Measurements from ENCODE around the gene MBNL1. TPM values are rescaled to one million over a fixed set of nuclear protein-coding genes. Genes with fewer than 3 reads are reported as not detected.

Gene MBNL1
- total and polyA plus RNA-seq, 4 donors = 25.8 to 121 (median 71.9) TPM

DNA sequence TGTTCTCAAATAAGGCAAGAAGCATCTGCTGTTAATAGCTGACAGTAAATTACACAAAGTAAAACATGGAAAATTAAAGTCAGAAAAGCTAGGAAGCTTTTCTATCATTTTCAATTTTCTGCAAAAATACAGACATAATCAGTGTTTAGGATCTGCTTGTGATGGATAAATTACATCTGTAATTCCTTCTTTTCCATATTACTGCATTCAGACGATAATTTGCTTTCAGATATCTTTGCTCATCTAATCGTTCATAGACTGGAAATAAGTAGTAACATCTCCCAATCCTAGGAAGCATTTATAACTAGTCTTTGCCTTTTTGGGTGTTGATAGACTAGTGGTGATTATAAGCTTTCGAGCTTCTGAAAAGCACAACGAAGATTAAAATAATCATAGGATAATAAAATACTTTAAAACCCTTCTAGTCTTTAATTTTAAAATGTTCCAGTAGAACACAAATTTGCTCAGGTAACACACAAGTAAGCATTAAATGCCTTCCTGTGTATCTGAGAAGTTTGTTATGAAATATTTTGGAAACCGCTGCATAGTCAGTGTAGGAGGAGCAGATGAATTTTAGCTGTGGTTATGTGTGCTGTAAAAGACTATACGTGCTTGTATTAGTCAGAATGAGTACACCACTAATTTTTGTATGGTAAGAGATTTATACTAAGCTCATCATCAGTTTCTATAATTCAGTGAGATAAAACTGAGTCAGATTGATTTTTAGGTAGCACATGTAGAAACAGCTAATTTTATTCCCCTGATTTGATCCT is 41.0 kb downstream of the MBNL1 start:
- DNase-seq (ENCODE audit: low read depth in 4 of 6, low spot score in 6 of 6) = no peak
- WGBS (ENCODE audit: insufficient coverage) = no CpG with 5 or more reads among the region's 6 CpGs
- no peaks in the 10 kb centered on the region for H3K36me3 ChIP-seq (ENCODE audit: control insufficient read depth, insufficient read depth, low read length)
- no peak overlapping the region for H3K4me3 ChIP-seq (ENCODE audit: low read depth, low read length)
- no peak overlapping the region for H3K27ac ChIP-seq (ENCODE audit: low read depth, low read length)
- H3K27me3 ChIP-seq (ENCODE audit: control insufficient read depth, insufficient read depth, low read length) = no peaks in the 10 kb centered on the region
- H3K9me3 ChIP-seq (ENCODE audit: control insufficient read depth, insufficient read depth, low read length) = no peaks in the 10 kb centered on the region
- no peaks in the 10 kb centered on the region for H3K4me1 ChIP-seq (ENCODE audit: control insufficient read depth, insufficient read depth, low read length)

DNA sequence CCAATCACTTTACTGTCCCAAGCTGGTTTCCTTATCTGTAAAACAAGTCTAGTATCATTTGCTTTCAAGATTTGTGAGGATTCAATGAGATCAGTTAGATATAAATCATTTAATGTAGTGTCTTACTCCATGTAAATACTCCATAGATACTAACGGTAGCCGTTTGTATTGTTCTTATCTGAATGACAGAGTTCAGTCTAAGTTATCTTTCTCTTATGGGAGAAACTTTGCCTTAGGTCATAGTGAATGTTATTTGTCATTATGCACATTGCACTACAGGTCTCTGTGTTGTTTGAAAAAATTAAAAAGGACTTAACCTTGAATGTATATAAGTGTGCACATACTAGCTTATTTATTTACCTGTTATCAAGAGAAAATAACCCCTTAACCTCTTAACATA is 44.7 kb downstream of the MBNL1 start:
- Histone ChIP-seq H3K27ac (ENCODE audit: low read depth, low read length) (no peak overlapping the region), H3K27me3 (ENCODE audit: control insufficient read depth, insufficient read depth, low read length) (no peaks in the 10 kb centered on the region), H3K4me3 (ENCODE audit: low read depth, low read length) (no peak overlapping the region), H3K4me1 (ENCODE audit: control insufficient read depth, insufficient read depth, low read length) (no peaks in the 10 kb centered on the region), H3K9me3 (ENCODE audit: control insufficient read depth, insufficient read depth, low read length) (no peaks in the 10 kb centered on the region), H3K36me3 (ENCODE audit: control insufficient read depth, insufficient read depth, low read length) (no peaks in the 10 kb centered on the region)
- WGBS (ENCODE audit: insufficient coverage) = no CpG with 5 or more reads among the region's 2 CpGs
- no peak for DNase-seq (ENCODE audit: low read depth in 4 of 6, low spot score in 6 of 6)

DNA sequence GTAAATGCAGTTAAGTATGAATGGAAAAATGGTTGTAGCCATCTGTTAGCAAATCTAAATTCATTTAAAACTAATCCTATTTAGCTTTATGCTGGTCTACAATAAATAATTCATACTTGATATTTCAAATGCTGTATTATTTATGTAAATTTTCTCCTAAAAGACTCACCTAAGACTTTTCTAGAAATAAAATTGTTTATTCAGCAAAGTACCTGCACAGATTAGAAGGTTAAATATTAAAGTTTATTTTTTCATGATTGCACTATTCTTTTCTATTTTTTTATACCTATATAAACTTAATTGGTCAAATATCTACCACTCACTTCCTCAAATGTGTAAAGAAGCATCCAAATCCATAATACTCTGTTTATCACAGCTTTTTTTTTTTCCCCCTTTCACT is 45.2 kb downstream of the MBNL1 start:
- no peak for DNase-seq (ENCODE audit: low read depth in 4 of 6, low spot score in 6 of 6)
- Histone ChIP-seq H3K27me3 (ENCODE audit: control insufficient read depth, insufficient read depth, low read length) (no peaks in the 10 kb centered on the region), H3K4me3 (ENCODE audit: low read depth, low read length) (no peak overlapping the region), H3K4me1 (ENCODE audit: control insufficient read depth, insufficient read depth, low read length) (no peaks in the 10 kb centered on the region), H3K27ac (ENCODE audit: low read depth, low read length) (no peak overlapping the region), H3K36me3 (ENCODE audit: control insufficient read depth, insufficient read depth, low read length) (no peaks in the 10 kb centered on the region), H3K9me3 (ENCODE audit: control insufficient read depth, insufficient read depth, low read length) (no peaks in the 10 kb centered on the region)

DNA sequence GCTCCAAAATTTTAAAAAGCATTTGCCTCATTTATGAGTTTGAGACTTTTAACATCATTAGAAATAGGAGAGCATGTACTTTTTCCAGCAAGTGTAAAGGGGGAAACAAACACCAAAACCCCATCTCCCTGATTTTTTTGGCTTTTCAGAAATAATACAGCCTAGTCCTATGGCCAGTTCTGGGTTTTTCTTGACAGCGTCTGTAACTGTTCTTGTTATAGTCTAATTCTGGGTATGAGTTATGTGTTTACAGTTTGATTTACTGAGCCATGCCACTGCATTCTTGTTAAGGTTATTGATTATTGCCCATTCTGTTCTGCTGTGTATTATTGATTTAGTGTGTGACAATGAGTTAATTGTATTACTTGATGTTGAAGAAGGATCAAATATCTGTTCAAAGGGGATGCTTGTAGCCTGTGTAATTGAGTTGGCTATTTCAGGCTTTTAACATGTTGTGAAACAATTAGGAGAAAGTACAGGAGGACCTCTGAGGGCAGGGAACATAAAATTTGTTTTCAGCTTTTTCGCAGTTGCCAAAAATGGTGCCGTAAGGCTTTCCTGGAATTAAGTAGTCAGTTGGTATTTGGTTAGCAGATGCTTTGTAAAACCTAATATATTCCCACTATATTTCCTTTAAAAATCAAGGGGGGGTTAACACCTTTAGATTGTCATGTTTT is 46.1 kb downstream of the MBNL1 start:
- Histone ChIP-seq H3K27ac (ENCODE audit: low read depth, low read length) (no peak overlapping the region), H3K4me3 (ENCODE audit: low read depth, low read length) (no peak overlapping the region), H3K27me3 (ENCODE audit: control insufficient read depth, insufficient read depth, low read length) (no peaks in the 10 kb centered on the region), H3K36me3 (ENCODE audit: control insufficient read depth, insufficient read depth, low read length) (no peaks in the 10 kb centered on the region), H3K9me3 (ENCODE audit: control insufficient read depth, insufficient read depth, low read length) (no peaks in the 10 kb centered on the region), H3K4me1 (ENCODE audit: control insufficient read depth, insufficient read depth, low read length) (no peaks in the 10 kb centered on the region)
- WGBS (ENCODE audit: insufficient coverage) = no CpG with 5 or more reads among the region's 3 CpGs
- peak in 1 of 6 donors; percentile 29 for DNase-seq (ENCODE audit: low read depth in 4 of 6, low spot score in 6 of 6)

DNA sequence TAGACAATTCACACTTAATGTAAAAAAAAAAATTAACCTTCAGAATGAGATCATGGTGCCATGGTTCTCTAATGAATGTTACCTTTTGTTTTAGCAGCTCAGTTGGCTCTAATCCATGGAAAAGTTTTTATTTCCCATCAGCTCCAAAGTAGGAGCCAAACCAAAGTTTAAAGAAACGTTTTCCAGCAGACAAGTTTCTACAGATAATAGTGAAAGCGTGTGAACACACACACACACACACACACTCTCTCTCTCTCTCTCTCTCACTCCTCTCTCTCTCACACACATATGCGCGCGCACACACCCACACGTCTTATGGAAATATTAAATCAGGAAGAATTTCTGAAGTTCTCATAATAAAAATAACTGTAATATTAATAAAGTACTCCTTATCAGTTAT is 46.9 kb downstream of the MBNL1 start:
- peak in 1 of 6 donors; percentile 64 for DNase-seq (ENCODE audit: low read depth in 4 of 6, low spot score in 6 of 6)
- H3K36me3 ChIP-seq (ENCODE audit: control insufficient read depth, insufficient read depth, low read length) = no peaks in the 10 kb centered on the region
- no peak overlapping the region for H3K27ac ChIP-seq (ENCODE audit: low read depth, low read length)
- WGBS (ENCODE audit: insufficient coverage) = no CpG with 5 or more reads among the region's 6 CpGs
- H3K27me3 ChIP-seq (ENCODE audit: control insufficient read depth, insufficient read depth, low read length) = no peaks in the 10 kb centered on the region
- H3K9me3 ChIP-seq (ENCODE audit: control insufficient read depth, insufficient read depth, low read length) = no peaks in the 10 kb centered on the region
- H3K4me3 ChIP-seq (ENCODE audit: low read depth, low read length) = no peak overlapping the region
- H3K4me1 ChIP-seq (ENCODE audit: control insufficient read depth, insufficient read depth, low read length) = no peaks in the 10 kb centered on the region

DNA sequence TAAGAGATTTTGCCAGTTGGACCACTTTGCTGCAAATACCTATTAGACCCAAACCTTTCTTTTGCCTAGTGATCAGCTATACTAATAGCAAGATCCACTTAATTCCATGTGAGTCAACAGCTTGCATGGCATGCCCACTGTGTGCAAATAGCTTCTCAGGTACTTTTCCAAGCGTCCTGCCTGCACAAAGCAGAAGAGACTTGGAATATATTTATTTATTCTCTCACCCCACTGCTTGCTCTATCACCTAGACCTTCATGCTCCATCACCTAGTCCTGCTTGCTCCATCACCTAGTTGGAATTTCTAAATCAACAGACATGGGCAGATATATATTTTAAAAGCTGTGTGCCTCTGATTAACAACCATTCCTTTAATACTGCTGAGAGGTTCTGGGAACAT is 47.6 kb downstream of the MBNL1 start:
- Histone ChIP-seq H3K36me3 (ENCODE audit: control insufficient read depth, insufficient read depth, low read length) (no peaks in the 10 kb centered on the region), H3K27ac (ENCODE audit: low read depth, low read length) (no peak overlapping the region), H3K27me3 (ENCODE audit: control insufficient read depth, insufficient read depth, low read length) (no peaks in the 10 kb centered on the region), H3K4me1 (ENCODE audit: control insufficient read depth, insufficient read depth, low read length) (no peaks in the 10 kb centered on the region), H3K9me3 (ENCODE audit: control insufficient read depth, insufficient read depth, low read length) (no peaks in the 10 kb centered on the region), H3K4me3 (ENCODE audit: low read depth, low read length) (no peak overlapping the region)
- DNase-seq (ENCODE audit: low read depth in 4 of 6, low spot score in 6 of 6) = no peak
- WGBS (ENCODE audit: insufficient coverage) = no CpG with 5 or more reads among the region's 1 CpG

DNA sequence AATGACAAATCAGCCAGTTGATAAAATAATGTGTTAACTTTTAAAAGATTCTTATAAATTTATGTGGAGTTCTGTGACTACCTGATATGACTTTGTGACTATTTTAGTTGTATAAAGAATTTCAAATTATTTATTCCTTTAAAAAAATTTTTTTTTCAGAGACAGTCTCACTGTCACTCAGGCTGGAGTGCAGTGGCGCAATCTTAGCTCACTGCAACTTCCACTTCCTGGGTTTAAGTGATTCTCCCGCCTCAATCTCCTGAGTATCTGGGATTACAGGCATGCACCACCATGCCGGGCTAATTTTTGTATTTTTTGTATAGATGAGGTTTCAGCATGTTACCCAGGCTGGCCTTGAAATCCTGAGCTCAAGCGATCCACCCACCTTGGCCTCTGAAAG is 48.5 kb downstream of the MBNL1 start:
- H3K36me3 ChIP-seq (ENCODE audit: control insufficient read depth, insufficient read depth, low read length) = no peaks in the 10 kb centered on the region
- no peaks in the 10 kb centered on the region for H3K27me3 ChIP-seq (ENCODE audit: control insufficient read depth, insufficient read depth, low read length)
- H3K27ac ChIP-seq (ENCODE audit: low read depth, low read length) = no peak overlapping the region
- 100% methylated on average over 1 of the region's 4 CpGs for WGBS (ENCODE audit: insufficient coverage)
- H3K4me3 ChIP-seq (ENCODE audit: low read depth, low read length) = no peak overlapping the region
- H3K4me1 ChIP-seq (ENCODE audit: control insufficient read depth, insufficient read depth, low read length) = no peaks in the 10 kb centered on the region
- H3K9me3 ChIP-seq (ENCODE audit: control insufficient read depth, insufficient read depth, low read length) = no peaks in the 10 kb centered on the region
- no peak for DNase-seq (ENCODE audit: low read depth in 4 of 6, low spot score in 6 of 6)

DNA sequence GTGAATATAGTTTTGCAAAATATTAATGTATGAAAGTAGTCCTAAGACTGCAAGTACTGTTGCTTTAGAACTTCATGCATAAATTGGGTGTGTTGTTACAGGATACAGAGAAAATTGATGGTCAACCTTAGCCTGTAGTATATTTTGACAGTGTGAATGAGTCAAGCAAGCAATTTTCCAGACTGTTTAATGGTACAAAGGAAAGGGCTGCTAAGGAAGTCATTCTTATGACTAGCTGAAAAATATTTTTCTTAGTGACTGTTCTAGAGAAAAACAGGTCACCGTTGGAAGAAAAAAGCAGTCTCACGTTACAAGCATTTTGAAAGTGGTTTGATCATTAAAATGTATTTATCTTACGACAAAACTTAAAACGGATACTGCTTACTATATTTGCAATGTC is 49.2 kb downstream of the MBNL1 start:
- H3K4me1 ChIP-seq (ENCODE audit: control insufficient read depth, insufficient read depth, low read length) = no peaks in the 10 kb centered on the region
- H3K27me3 ChIP-seq (ENCODE audit: control insufficient read depth, insufficient read depth, low read length) = no peaks in the 10 kb centered on the region
- H3K4me3 ChIP-seq (ENCODE audit: low read depth, low read length) = no peak overlapping the region
- H3K9me3 ChIP-seq (ENCODE audit: control insufficient read depth, insufficient read depth, low read length) = no peaks in the 10 kb centered on the region
- DNase-seq (ENCODE audit: low read depth in 4 of 6, low spot score in 6 of 6) = no peak
- no peak overlapping the region for H3K27ac ChIP-seq (ENCODE audit: low read depth, low read length)
- no peaks in the 10 kb centered on the region for H3K36me3 ChIP-seq (ENCODE audit: control insufficient read depth, insufficient read depth, low read length)
- WGBS (ENCODE audit: insufficient coverage) = no CpG with 5 or more reads among the region's 4 CpGs

DNA sequence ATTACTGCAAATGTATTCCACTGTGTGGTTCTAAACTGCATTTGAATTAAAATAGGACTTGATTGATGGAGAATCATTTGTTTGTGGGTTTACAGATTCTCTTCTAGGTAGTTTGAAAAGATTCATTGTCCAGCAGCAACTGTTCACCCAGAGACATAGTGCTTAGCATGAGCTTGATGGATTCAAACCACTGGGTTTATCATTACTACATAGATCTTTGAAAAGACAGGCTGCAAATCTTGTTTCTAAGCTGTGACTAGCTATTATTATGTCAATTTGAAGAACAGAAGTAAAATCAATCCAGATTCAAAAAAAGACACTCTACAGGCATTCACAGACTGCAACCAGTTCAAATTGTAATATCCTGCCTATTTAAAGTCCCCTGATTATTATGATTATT is 49.8 kb downstream of the MBNL1 start:
- Histone ChIP-seq H3K27me3 (ENCODE audit: control insufficient read depth, insufficient read depth, low read length) (no peaks in the 10 kb centered on the region), H3K27ac (ENCODE audit: low read depth, low read length) (no peak overlapping the region), H3K4me1 (ENCODE audit: control insufficient read depth, insufficient read depth, low read length) (no peaks in the 10 kb centered on the region), H3K9me3 (ENCODE audit: control insufficient read depth, insufficient read depth, low read length) (no peaks in the 10 kb centered on the region), H3K4me3 (ENCODE audit: low read depth, low read length) (no peak overlapping the region), H3K36me3 (ENCODE audit: control insufficient read depth, insufficient read depth, low read length) (no peaks in the 10 kb centered on the region)
- no peak for DNase-seq (ENCODE audit: low read depth in 4 of 6, low spot score in 6 of 6)

DNA sequence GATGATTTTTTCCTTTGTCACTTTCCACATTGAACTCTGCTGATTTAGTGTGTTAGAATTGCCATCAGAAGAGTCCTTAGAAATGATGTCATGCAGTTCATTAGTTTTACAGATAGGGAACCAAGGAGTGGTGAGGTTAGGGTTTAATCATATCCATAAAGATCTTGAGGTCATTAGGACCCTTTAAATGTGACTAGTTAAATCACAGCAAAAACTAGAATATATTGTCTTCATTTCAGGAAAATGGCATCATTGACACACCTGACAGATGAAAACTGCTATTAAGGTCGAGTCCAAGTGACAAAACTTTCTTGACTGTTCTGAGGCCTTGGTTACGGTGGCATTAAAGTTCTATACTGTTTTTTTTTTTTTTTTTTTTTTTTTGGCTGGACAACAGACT is 50.5 kb downstream of the MBNL1 start:
- Histone ChIP-seq H3K4me1 (ENCODE audit: control insufficient read depth, insufficient read depth, low read length) (no peaks in the 10 kb centered on the region), H3K9me3 (ENCODE audit: control insufficient read depth, insufficient read depth, low read length) (no peaks in the 10 kb centered on the region), H3K36me3 (ENCODE audit: control insufficient read depth, insufficient read depth, low read length) (no peaks in the 10 kb centered on the region), H3K27ac (ENCODE audit: low read depth, low read length) (no peak overlapping the region), H3K27me3 (ENCODE audit: control insufficient read depth, insufficient read depth, low read length) (no peaks in the 10 kb centered on the region), H3K4me3 (ENCODE audit: low read depth, low read length) (no peak overlapping the region)
- WGBS (ENCODE audit: insufficient coverage) = no CpG with 5 or more reads among the region's 2 CpGs
- DNase-seq (ENCODE audit: low read depth in 4 of 6, low spot score in 6 of 6) = no peak

All from spinal cord (tissue), 10 donors.